HEK293 (cell line): ENCODE measurements around the gene CDK6.

Experiments used
- CTCF ChIA-PET: fragments of 350-600 bp; formaldehyde crosslinking; extraction: SDS; loops from one replicate; lab custom pipeline; 2021; ENCODE audit warnings: antibody characterized with exemption; lab: Yijun Ruan, JAX
- POLR2A ChIA-PET: fragments of 300-600 bp; formaldehyde crosslinking; extraction: SDS; loops from one replicate; lab custom pipeline; 2020; ENCODE audit warnings: antibody characterized with exemption, inconsistent platforms; lab: Yijun Ruan, JAX
- H3K27ac ChIP-seq: fragments of 200-500 bp; sonication (Bioruptor generic); 2 replicates; pipeline ENCODE4 v1.5.1; 2014; ENCODE audit warnings: low read depth, low read length, control low read depth, inconsistent platforms; ENCODE audit errors: extremely low read depth
- H3K36me3 ChIP-seq, 2 experiments: fragments of 200-500 bp in 1 of 2; sonication (Bioruptor generic) in 1 of 2; 1 replicate in 1 of 2; 2 replicates in 1 of 2; pipeline ENCODE4 v1.5.1; 2014 to 2017; ENCODE audit warnings: inconsistent platforms in 2 of 2, low read length in 2 of 2; ENCODE audit not compliant: control insufficient read depth in 2 of 2, insufficient read depth in 1 of 2
- H3K4me1 ChIP-seq: fragments of 200-500 bp; sonication (Bioruptor generic); 2 replicates; pipeline ENCODE4 v1.5.1; 2014; ENCODE audit warnings: mild to moderate bottlenecking, low read length, inconsistent platforms; ENCODE audit not compliant: control insufficient read depth, insufficient read depth
- H3K4me3 ChIP-seq: 2 replicates; pipeline ENCODE4 v1.5.1; 2011; ENCODE audit warnings: low read depth, mild to moderate bottlenecking, control low read depth, low read length, moderate library complexity
- H3K9me3 ChIP-seq: fragments of 200-500 bp; sonication (Bioruptor generic); 2 replicates; pipeline ENCODE4 v1.5.1; 2014; ENCODE audit warnings: low read depth, low read length, inconsistent platforms; ENCODE audit not compliant: control insufficient read depth, insufficient read depth
- HOXC10 ChIP-seq: sonication (generic); formaldehyde crosslinking; IDR thresholded peaks from 2 replicates; pipeline ENCODE4 v1.8.1; 2023; ENCODE audit warnings: mild to moderate bottlenecking, missing genetic modification reagents
- KLF7 ChIP-seq: fragments of 450-650 bp; formaldehyde crosslinking; IDR thresholded peaks from 2 replicates; pipeline ENCODE4 v1.5.1; 2016; ENCODE audit warnings: missing biosample characterization, missing genetic modification characterization, borderline replicate concordance
- SP2 ChIP-seq: fragments of 450-650 bp; formaldehyde crosslinking; IDR thresholded peaks from 2 replicates; pipeline ENCODE4 v1.5.1; 2016; ENCODE audit warnings: missing biosample characterization, missing genetic modification characterization
- ZBTB20 ChIP-seq: fragments of 450-650 bp; formaldehyde crosslinking; IDR thresholded peaks from 2 replicates; pipeline ENCODE4 v1.5.1; 2016; ENCODE audit warnings: missing biosample characterization, missing genetic modification characterization
- ZEB2 ChIP-seq: fragments of 450-650 bp; formaldehyde crosslinking; IDR thresholded peaks from 2 replicates; pipeline ENCODE4 v1.5.1; 2016; ENCODE audit warnings: missing biosample characterization, missing genetic modification characterization
- ZFP69B ChIP-seq: fragments of 450-650 bp; formaldehyde crosslinking; IDR thresholded peaks from 2 replicates; pipeline ENCODE4 v1.5.1; 2016; ENCODE audit warnings: missing biosample characterization, missing genetic modification characterization
- ZNF155 ChIP-seq: fragments of 450-650 bp; formaldehyde crosslinking; IDR thresholded peaks from 2 replicates; pipeline ENCODE4 v1.5.1; 2016; ENCODE audit warnings: missing biosample characterization, missing genetic modification characterization
- ZNF175 ChIP-seq: fragments of 450-650 bp; formaldehyde crosslinking; IDR thresholded peaks from 2 replicates; pipeline ENCODE4 v1.5.1; 2016; ENCODE audit warnings: missing biosample characterization, missing genetic modification characterization
- ZNF239 ChIP-seq: fragments of 450-650 bp; formaldehyde crosslinking; IDR thresholded peaks from 2 replicates; pipeline ENCODE4 v1.5.1; 2016; ENCODE audit warnings: missing biosample characterization, missing genetic modification characterization
- ZNF24 ChIP-seq: fragments of 450-650 bp; formaldehyde crosslinking; IDR thresholded peaks from 2 replicates; pipeline ENCODE4 v1.5.1; 2016; ENCODE audit warnings: missing biosample characterization, missing genetic modification characterization
- ZNF354C ChIP-seq: fragments of 450-650 bp; formaldehyde crosslinking; IDR thresholded peaks from 2 replicates; pipeline ENCODE4 v1.5.1; 2016; ENCODE audit warnings: missing biosample characterization, missing genetic modification characterization, low read depth, borderline replicate concordance
- ZNF423 ChIP-seq: fragments of 450-650 bp; formaldehyde crosslinking; IDR thresholded peaks from 2 replicates; pipeline ENCODE4 v1.5.1; 2016; ENCODE audit warnings: missing biosample characterization, missing genetic modification characterization
- ZNF585B ChIP-seq: fragments of 450-650 bp; formaldehyde crosslinking; IDR thresholded peaks from 2 replicates; pipeline ENCODE4 v1.5.1; 2016; ENCODE audit warnings: missing biosample characterization, missing genetic modification characterization
- ZNF623 ChIP-seq: fragments of 450-650 bp; formaldehyde crosslinking; IDR thresholded peaks from 2 replicates; pipeline ENCODE4 v1.5.1; 2016; ENCODE audit warnings: missing biosample characterization, missing genetic modification characterization
- ZNF629 ChIP-seq: fragments of 450-650 bp; formaldehyde crosslinking; IDR thresholded peaks from 2 replicates; pipeline ENCODE4 v1.5.1; 2017; ENCODE audit warnings: missing biosample characterization, missing genetic modification characterization
- ZNF660 ChIP-seq: fragments of 450-650 bp; IDR thresholded peaks from 2 replicates; pipeline ENCODE4 v1.5.1; 2018; ENCODE audit warnings: missing biosample characterization, mild to moderate bottlenecking, missing genetic modification characterization
- TF ChIP-seq, protein P1 (sequence below): fragments of 450-650 bp; formaldehyde crosslinking; IDR thresholded peaks from 2 replicates; pipeline ENCODE4 v1.5.1; 2016; ENCODE audit warnings: missing biosample characterization, missing genetic modification characterization, low read depth
- TF ChIP-seq, protein P2 (sequence below): fragments of 450-650 bp; formaldehyde crosslinking; IDR thresholded peaks from 2 replicates; pipeline ENCODE4 v1.5.1; 2017; ENCODE audit warnings: missing biosample characterization, missing genetic modification characterization
- TF ChIP-seq, protein P3 (sequence below): fragments of 450-650 bp; formaldehyde crosslinking; IDR thresholded peaks from 2 replicates; pipeline ENCODE4 v1.5.1; 2017; ENCODE audit warnings: missing biosample characterization, mild to moderate bottlenecking, missing genetic modification characterization, moderate library complexity
- TF ChIP-seq, protein P4 (sequence below): fragments of 450-650 bp; formaldehyde crosslinking; IDR thresholded peaks from 2 replicates; pipeline ENCODE4 v1.5.1; 2016; ENCODE audit warnings: missing biosample characterization, missing genetic modification characterization
- TF ChIP-seq, protein P5 (sequence below): fragments of 450-650 bp; formaldehyde crosslinking; IDR thresholded peaks from 2 replicates; pipeline ENCODE4 v1.5.1; 2016; ENCODE audit warnings: missing biosample characterization, missing genetic modification characterization

Gene CDK6

DNA sequence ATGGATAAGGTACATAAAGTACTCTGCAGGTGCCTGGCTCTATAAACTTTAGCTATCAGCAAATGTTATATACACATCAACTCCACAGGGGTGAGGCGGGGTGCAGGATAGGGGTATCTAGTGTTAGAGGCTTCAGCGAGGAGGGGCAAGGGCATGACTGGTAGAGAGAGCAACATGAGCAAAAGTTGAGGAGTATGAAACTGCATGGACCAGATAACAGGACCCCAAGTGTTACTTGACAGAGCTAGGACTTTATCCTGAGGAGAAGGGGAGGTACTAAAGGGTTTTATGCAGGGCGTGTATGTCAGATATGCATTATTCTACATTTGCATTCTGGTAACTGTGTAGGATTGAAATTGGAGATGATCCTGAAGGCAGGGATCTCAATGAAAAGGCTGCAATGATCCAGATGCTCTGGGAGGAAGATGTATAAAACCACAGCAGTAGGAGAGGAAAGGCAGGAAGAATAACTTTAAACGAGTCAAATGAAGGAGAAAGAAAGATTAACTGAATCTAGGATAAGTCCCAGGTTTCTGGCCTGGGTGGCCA, 136.3 kb downstream of the CDK6 start:
- Histone ChIP-seq H3K4me1 (peaks cover 3% of the 10 kb centered on the region; the same call in 1 of the 2 replicates), H3K9me3 (no peaks in the 10 kb centered on the region)
- POLR2A ChIA-PET: no interaction called here
- no peak for TF ChIP-seq ZNF239 (tag by site-specific recombination)
- TF ChIP-seq, all 188 proteins: peak for 0
- CTCF ChIA-PET: interaction anchor here (0.6 to 1.1 kb wide), 3 partner anchors 68 to 507 kb away, joined by 3 to 4 read pairs (median 3); no protein-coding TSS in a partner anchor
- Histone ChIP-seq H3K27ac (no peak overlapping the region), H3K4me3 (no peak overlapping the region), H3K36me3 (no peaks in the 10 kb centered on the region)

DNA sequence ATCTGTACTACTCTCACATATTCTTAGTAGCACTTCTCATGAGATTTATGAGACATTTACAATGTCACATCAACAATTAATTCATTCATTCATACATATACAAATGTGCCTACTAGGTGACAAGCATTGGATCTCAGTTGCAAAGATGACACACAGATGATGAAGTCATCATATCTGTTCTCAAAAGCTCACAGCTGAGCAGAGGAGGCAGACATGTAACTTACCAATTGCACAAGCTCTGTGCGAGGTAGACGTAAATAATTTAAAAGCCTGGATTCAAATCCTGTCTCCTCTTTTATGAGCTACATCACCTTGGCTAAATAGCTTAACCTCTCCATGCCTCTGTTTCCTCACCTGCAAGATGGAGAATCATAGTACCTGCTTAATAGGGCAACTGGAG, 136.8 kb downstream of the CDK6 start:
- no peaks in the 10 kb centered on the region for H3K36me3 ChIP-seq
- POLR2A ChIA-PET: no interaction called here
- CTCF ChIA-PET: interaction anchor here (0.6 to 1.1 kb wide), 4 partner anchors 67 to 669 kb away, joined by 3 to 4 read pairs (median 3); no protein-coding TSS in a partner anchor
- no peaks in the 10 kb centered on the region for H3K9me3 ChIP-seq
- H3K4me3 ChIP-seq: no peak overlapping the region
- TF ChIP-seq, protein P1, sequence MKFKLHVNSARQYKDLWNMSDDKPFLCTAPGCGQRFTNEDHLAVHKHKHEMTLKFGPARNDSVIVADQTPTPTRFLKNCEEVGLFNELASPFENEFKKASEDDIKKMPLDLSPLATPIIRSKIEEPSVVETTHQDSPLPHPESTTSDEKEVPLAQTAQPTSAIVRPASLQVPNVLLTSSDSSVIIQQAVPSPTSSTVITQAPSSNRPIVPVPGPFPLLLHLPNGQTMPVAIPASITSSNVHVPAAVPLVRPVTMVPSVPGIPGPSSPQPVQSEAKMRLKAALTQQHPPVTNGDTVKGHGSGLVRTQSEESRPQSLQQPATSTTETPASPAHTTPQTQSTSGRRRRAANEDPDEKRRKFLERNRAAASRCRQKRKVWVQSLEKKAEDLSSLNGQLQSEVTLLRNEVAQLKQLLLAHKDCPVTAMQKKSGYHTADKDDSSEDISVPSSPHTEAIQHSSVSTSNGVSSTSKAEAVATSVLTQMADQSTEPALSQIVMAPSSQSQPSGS: peak; percentile 39; the same call in 1 of the 2 replicates
- TF ChIP-seq ZNF24 (tag by site-specific recombination) (peak; percentile 54; the same call in 1 of the 2 replicates), SP2 (tag by site-specific recombination) (no peak), ZNF660 (tag by site-specific recombination) (no peak)
- peaks cover 3% of the 10 kb centered on the region; the same call in 1 of the 2 replicates for H3K4me1 ChIP-seq
- no peak overlapping the region for H3K27ac ChIP-seq

DNA sequence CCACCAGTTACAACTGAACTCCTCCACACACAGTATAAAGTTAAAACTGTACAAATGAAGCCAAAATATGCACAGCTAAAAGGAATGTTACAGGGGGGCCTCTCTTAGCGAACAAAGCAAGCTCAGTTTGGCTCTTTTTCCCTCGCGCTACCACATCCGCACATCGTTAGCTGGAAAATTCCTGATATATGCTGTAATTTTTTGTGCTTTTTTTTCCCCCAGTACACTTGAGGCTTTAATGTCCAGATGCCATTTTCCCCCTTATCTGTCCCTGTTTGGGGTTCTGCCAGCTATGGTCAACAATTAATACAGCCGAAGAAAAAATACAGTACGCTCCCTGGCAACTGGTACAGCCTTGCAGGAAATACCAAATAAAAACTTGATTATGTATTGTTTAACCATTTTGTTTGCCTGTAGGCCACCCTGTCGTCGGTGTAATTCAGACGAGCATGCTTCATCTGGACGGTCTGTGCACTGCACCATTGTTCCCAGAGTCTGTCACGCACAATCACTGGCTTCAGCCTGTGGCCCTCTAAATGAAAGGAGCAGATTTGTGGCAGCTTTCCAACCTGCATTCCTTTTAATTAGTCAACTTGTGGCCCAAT, 138.0 kb downstream of the CDK6 start:
- CTCF ChIA-PET: interaction anchor here (0.6 to 2.0 kb wide), 5 partner anchors 77 to 292 kb away, joined by 3 to 7 read pairs (median 4); no protein-coding TSS in a partner anchor
- no peak overlapping the region for H3K4me3 ChIP-seq
- POLR2A ChIA-PET: no interaction called here
- no peaks in the 10 kb centered on the region for H3K36me3 ChIP-seq
- no peak overlapping the region for H3K27ac ChIP-seq
- no peaks in the 10 kb centered on the region for H3K9me3 ChIP-seq
- TF ChIP-seq, protein P2, sequence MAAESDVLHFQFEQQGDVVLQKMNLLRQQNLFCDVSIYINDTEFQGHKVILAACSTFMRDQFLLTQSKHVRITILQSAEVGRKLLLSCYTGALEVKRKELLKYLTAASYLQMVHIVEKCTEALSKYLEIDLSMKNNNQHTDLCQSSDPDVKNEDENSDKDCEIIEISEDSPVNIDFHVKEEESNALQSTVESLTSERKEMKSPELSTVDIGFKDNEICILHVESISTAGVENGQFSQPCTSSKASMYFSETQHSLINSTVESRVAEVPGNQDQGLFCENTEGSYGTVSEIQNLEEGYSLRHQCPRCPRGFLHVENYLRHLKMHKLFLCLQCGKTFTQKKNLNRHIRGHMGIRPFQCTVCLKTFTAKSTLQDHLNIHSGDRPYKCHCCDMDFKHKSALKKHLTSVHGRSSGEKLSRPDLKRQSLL (tag by site-specific recombination): no peak
- TF ChIP-seq ZNF623 (tag by site-specific recombination) (no peak), ZNF585B (no peak), ZNF629 (no peak), ZBTB20 (tag by site-specific recombination) (no peak), ZEB2 (tag by site-specific recombination) (no peak), ZNF354C (no peak), KLF7 (no peak), ZNF423 (tag by site-specific recombination) (no peak), ZFP69B (tag by site-specific recombination) (no peak), HOXC10 (CRISPR knock-in tag) (no peak), ZNF175 (tag by site-specific recombination) (no peak), ZNF155 (no peak)
- TF ChIP-seq, protein P3, sequence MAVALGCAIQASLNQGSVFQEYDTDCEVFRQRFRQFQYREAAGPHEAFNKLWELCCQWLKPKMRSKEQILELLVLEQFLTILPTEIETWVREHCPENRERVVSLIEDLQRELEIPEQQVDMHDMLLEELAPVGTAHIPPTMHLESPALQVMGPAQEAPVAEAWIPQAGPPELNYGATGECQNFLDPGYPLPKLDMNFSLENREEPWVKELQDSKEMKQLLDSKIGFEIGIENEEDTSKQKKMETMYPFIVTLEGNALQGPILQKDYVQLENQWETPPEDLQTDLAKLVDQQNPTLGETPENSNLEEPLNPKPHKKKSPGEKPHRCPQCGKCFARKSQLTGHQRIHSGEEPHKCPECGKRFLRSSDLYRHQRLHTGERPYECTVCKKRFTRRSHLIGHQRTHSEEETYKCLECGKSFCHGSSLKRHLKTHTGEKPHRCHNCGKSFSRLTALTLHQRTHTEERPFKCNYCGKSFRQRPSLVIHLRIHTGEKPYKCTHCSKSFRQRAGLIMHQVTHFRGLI: no peak
- TF ChIP-seq, protein P4, sequence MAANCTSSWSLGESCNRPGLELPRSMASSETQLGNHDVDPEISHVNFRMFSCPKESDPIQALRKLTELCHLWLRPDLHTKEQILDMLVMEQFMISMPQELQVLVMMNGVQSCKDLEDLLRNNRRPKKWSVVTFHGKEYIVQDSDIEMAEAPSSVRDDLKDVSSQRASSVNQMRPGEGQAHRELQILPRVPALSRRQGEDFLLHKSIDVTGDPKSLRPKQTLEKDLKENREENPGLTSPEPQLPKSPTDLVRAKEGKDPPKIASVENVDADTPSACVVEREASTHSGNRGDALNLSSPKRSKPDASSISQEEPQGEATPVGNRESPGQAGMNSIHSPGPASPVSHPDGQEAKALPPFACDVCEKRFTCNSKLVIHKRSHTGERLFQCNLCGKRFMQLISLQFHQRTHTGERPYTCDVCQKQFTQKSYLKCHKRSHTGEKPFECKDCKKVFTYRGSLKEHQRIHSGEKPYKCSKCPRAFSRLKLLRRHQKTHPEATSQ (tag by site-specific recombination): no peak
- TF ChIP-seq, protein P5, sequence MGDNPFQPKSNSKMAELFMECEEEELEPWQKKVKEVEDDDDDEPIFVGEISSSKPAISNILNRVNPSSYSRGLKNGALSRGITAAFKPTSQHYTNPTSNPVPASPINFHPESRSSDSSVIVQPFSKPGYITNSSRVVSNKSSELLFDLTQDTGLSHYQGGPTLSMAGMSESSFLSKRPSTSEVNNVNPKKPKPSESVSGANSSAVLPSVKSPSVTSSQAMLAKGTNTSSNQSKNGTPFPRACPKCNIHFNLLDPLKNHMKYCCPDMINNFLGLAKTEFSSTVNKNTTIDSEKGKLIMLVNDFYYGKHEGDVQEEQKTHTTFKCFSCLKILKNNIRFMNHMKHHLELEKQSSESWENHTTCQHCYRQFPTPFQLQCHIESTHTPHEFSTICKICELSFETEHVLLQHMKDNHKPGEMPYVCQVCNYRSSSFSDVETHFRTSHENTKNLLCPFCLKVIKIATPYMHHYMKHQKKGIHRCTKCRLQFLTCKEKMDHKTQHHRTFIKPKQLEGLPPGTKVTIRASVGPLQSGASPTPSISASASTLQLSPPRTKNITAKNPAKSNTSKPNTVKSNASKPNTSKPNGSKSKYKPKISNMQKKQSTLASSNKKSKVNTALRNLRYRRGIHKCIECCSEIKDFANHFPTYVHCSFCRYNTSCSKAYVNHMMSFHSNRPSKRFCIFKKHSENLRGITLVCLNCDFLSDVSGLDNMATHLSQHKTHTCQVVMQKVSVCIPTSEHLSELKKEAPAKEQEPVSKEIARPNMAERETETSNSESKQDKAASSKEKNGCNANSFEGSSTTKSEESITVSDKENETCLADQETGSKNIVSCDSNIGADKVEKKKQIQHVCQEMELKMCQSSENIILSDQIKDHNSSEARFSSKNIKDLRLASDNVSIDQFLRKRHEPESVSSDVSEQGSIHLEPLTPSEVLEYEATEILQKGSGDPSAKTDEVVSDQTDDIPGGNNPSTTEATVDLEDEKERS: no peak
- peaks cover 3% of the 10 kb centered on the region; the same call in 1 of the 2 replicates for H3K4me1 ChIP-seq
